ENCODE results near the gene LMNTD2. TPM values are rescaled to one million over a fixed set of nuclear protein-coding genes. Genes with fewer than 3 reads are reported as not detected.

The LMNTD2 gene
- total RNA-seq, 1 experiment from 2014 or later = 1.4 TPM

DNA sequence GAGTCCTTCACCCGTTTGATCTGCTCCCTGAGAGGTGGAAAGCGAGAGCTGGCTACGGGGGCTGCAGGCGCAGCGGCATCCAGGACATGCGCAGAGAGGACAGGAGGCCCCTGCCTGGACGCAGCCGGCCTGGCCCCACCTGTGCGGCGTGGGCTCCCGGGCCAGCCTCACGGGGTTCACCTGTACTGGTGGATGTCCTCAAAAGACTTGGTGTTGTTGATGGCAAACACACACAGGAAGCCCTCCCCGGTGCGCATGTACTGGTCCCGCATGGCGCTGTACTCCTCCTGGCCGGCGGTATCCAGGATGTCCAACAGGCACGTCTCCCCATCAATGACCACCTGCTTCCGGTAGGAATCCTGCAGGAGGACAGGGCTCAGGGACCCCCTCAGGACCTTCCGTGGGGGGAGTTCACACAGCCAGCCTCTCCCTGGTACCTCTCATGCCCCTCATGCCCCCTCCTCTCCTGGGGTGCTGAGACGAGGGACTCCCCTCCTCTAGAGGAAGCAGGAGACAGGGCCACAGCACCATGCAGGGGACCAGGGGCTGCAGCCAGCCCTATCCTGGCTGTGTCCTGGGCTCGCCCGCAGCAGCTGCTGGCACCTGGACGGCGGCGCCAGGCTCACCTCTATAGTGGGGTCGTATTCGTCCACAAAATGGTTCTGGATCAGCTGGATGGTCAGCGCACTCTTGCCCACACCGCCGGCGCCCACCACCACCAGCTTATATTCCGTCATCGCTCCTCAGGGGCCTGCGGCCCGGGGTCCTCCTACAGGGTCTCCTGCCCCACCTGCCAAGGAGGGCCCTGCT, 26.7 kb downstream of the LMNTD2 start:
- peaks cover 16% of the 10 kb centered on the region for H3K79me2 ChIP-seq (ENCODE audit: low read length)
- no peak overlapping the region for H2AFZ ChIP-seq (ENCODE audit: low read length)
- ATAC-seq (no peak), DNase-seq (no peak)
- H3K4me2 ChIP-seq (ENCODE audit: low read length) = peak overlapping the region; percentile 92
- H4K20me1 ChIP-seq (ENCODE audit: low read length) = peaks cover 4% of the 10 kb centered on the region; the same call in 1 of the 2 replicates
- H3K36me3 ChIP-seq (ENCODE audit: low read depth, low read length) = no peaks in the 10 kb centered on the region
- intact Hi-C loops (cut with micrococcal nuclease) = no loop called here
- TF ChIP-seq EZH2 (IDR thresholded peaks at IDR 0.05; ENCODE audit: low read length, unreplicated experiment) (no peak), EZH2phosphoT487 (IDR thresholded peaks at IDR 0.05; ENCODE audit: borderline replicate concordance, low read length) (no peak), CTCF (conservative IDR thresholded peaks at IDR 0.05; ENCODE audit: low read depth, low read length) (no peak)
- H3K4me1 ChIP-seq (ENCODE audit: insufficient read depth, low read length) = peaks cover 17% of the 10 kb centered on the region
- TSS peak; percentile 63 for BruUV-seq (replicated peaks)
- no peaks in the 10 kb centered on the region for H3K27me3 ChIP-seq (ENCODE audit: low read length)
- H3K27ac ChIP-seq (ENCODE audit: low read length) = no peak overlapping the region
- POLR2A ChIA-PET (ENCODE audit: unreplicated experiment) = no interaction called here
- peak overlapping the region; percentile 89 for H3K4me3 ChIP-seq (ENCODE audit: low read length)
- no peaks in the 10 kb centered on the region for H3F3A ChIP-seq (ENCODE audit: low read length, unreplicated experiment)
- H3K9ac ChIP-seq (ENCODE audit: low read length) = 0 out of 2 replicates have a peak overlapping the region, but pooled peaks have one; percentile 80
- CTCF ChIA-PET = no interaction called here
- H3K9me2 ChIP-seq (replicated peaks; ENCODE audit: low read length) = no peaks in the 10 kb centered on the region
- no peaks in the 10 kb centered on the region for H3K9me3 ChIP-seq (ENCODE audit: low read length)

GRCh38 chr11:532986-533585, 27.5 kb downstream of the LMNTD2 start:
- intact Hi-C loops (cut with micrococcal nuclease) = no loop called here
- BruUV-seq (replicated peaks) = no TSS peak
- no peak for DNase-seq
- ChIA-PET POLR2A (ENCODE audit: unreplicated experiment) (no interaction called here), CTCF (no interaction called here)
- Histone ChIP-seq H3K27me3 (ENCODE audit: low read length) (no peaks in the 10 kb centered on the region), H3K4me3 (ENCODE audit: low read length) (no peak overlapping the region), H3K9me2 (replicated peaks; ENCODE audit: low read length) (no peaks in the 10 kb centered on the region), H2AFZ (ENCODE audit: low read length) (no peak overlapping the region), H3K36me3 (ENCODE audit: low read depth, low read length) (no peaks in the 10 kb centered on the region), H3K4me2 (ENCODE audit: low read length) (no peak overlapping the region), H3K27ac (ENCODE audit: low read length) (no peak overlapping the region), H3K9ac (ENCODE audit: low read length) (no peak overlapping the region), H3K9me3 (ENCODE audit: low read length) (no peaks in the 10 kb centered on the region), H3K4me1 (ENCODE audit: insufficient read depth, low read length) (peaks cover 17% of the 10 kb centered on the region), H3F3A (ENCODE audit: low read length, unreplicated experiment) (no peaks in the 10 kb centered on the region), H4K20me1 (ENCODE audit: low read length) (peaks cover 4% of the 10 kb centered on the region; the same call in 1 of the 2 replicates), H3K79me2 (ENCODE audit: low read length) (peaks cover 16% of the 10 kb centered on the region)
- no peak for TF ChIP-seq CTCF (conservative IDR thresholded peaks at IDR 0.05; ENCODE audit: low read depth, low read length)
- TF ChIP-seq EZH2phosphoT487 (IDR thresholded peaks at IDR 0.05; ENCODE audit: borderline replicate concordance, low read length) = no peak
- TF ChIP-seq EZH2 (IDR thresholded peaks at IDR 0.05; ENCODE audit: low read length, unreplicated experiment) = no peak
- no peak for ATAC-seq

GRCh38 chr11:532527-532985, 28.0 kb downstream of the LMNTD2 start:
- Histone ChIP-seq H3K27ac (ENCODE audit: low read length) (no peak overlapping the region), H3K9me3 (ENCODE audit: low read length) (no peaks in the 10 kb centered on the region), H3K36me3 (ENCODE audit: low read depth, low read length) (no peaks in the 10 kb centered on the region), H3K9me2 (replicated peaks; ENCODE audit: low read length) (no peaks in the 10 kb centered on the region), H3F3A (ENCODE audit: low read length, unreplicated experiment) (no peaks in the 10 kb centered on the region), H3K4me3 (ENCODE audit: low read length) (no peak overlapping the region), H3K4me2 (ENCODE audit: low read length) (no peak overlapping the region), H4K20me1 (ENCODE audit: low read length) (peaks cover 4% of the 10 kb centered on the region; the same call in 1 of the 2 replicates), H3K79me2 (ENCODE audit: low read length) (peaks cover 16% of the 10 kb centered on the region), H2AFZ (ENCODE audit: low read length) (no peak overlapping the region), H3K9ac (ENCODE audit: low read length) (no peak overlapping the region), H3K4me1 (ENCODE audit: insufficient read depth, low read length) (peaks cover 12% of the 10 kb centered on the region), H3K27me3 (ENCODE audit: low read length) (no peaks in the 10 kb centered on the region)
- no peak for TF ChIP-seq EZH2 (IDR thresholded peaks at IDR 0.05; ENCODE audit: low read length, unreplicated experiment)
- TF ChIP-seq CTCF (conservative IDR thresholded peaks at IDR 0.05; ENCODE audit: low read depth, low read length) = no peak
- TF ChIP-seq EZH2phosphoT487 (IDR thresholded peaks at IDR 0.05; ENCODE audit: borderline replicate concordance, low read length) = no peak
- ATAC-seq (no peak), DNase-seq (no peak)
- ChIA-PET POLR2A (ENCODE audit: unreplicated experiment) (no interaction called here), CTCF (no interaction called here)
- no TSS peak for BruUV-seq (replicated peaks)
- intact Hi-C loops (cut with micrococcal nuclease) = no loop called here
